KBM-7 (cell line): ENCODE data around the gene P3H2.

Source experiments
- DNase-seq: peaks from one replicate; pipeline ENCODE4 v3.0.0-alpha.2; 2015
- in situ Hi-C: fragments of 300-500 bp; cut with MboI; formaldehyde crosslinking; loops from 2 replicates; pipeline ENCODE4 v1.14.3; 2020; ENCODE audit warnings: low sequenced_read_pairs, low pct_unique_long_range_greater_than_20kb, mixed read lengths

Gene P3H2

DNA sequence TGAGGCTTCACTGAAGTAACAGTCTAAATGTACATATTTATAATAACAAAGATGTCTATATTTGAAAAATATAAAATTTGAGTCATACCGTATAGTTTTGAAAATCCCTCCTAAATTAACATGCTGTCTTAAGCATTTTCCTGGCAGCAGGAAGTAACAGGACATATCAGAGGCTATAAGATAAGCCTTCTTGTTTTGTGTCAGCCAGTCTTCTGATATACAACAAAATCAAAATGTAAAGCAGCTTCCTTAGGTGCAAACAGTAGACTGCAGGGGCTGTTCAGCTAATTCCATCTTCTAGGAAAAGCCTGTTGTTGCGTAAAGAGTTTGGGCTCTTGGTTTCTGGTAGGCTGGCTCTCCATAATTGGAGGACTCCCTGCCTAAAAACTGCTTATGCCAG is 56.0 kb downstream of the P3H2 start:
- in situ Hi-C loops: no loop called here
- DNase-seq: no peak

DNA sequence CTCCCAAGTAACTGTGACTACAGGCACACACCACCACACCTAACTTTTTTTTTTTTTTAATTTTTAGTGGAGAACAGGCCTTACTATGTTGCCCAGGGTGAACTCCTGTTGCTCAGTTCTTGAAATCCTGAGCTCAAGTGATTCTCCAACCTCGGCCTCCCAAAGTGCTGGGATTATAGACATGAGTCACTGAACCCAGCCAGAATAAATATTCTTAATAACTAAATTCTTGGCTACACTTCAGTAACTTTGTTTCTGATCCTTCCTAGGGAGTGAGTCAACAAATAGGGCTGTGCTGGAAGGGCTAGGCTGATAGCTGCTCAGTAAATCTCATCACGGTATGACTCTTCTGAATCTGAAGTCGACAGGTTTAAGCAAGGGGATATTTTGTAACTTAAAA is 56.6 kb downstream of the P3H2 start:
- in situ Hi-C loops: no loop called here
- no peak for DNase-seq

DNA sequence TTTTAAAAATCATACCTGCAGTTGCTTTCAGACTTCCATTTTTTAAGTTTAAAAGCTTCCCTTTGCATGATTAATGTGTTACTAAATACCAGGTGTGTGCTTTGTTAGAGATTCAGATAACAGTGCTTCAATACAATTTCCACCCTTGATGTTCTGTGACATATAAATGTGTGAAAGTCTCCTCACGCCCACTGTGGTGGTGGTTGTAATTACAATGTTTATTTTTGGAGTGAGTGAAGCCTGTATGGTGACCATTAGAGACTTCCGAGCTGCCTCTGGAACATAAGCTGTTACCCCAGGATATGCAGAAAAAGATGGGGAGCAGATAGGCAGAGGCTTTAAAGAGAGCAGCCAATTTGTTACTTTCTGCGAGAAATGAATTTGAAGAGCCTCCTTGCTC is 57.2 kb downstream of the P3H2 start:
- DNase-seq: no peak
- in situ Hi-C loops: no loop called here

DNA sequence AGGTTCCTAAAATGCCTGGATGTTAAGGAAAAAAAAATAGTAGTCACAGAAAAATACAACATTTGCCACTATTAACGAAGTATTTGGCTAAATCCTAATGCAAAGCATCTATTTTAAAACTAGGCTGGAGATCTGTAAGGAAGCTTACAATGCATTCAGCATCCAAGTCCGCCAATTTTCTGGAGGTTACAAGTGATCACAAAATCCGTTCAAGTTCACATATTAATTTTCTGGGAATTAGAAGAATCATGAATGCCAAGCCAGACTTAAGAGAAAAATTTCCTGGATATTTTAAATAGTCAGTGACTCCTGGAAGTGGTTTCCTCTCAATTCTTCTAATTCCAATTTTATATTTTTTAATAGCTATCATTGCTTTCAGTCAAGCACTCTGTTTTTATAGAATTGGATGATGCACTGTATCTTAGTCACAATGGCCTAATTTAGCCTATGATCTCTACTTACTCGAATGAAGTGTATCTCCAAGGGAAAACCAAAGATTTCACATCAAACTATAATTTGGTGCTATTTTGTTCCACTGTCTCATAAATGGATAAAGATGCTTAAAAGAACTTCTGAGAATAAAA is 60.4 kb downstream of the P3H2 start:
- in situ Hi-C loops: no loop called here
- DNase-seq: no peak

DNA sequence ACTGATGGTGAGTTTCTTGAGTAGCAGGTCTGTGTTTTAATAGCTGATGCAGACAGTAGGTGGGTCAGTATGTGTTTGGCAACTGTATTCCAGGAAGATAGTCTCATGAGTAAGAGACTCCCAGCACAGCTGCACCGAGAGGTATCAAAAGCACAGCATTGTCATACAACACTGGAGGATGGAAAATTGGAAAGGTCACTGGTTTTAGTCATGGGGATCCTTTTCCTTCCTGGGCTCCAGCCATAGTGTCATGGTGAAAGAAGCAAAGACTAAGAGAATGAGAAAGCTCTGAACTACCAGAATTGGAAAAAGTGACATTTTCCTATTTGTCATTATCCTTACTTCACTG is 61.5 kb downstream of the P3H2 start:
- no peak for DNase-seq
- in situ Hi-C loops: no loop called here

DNA sequence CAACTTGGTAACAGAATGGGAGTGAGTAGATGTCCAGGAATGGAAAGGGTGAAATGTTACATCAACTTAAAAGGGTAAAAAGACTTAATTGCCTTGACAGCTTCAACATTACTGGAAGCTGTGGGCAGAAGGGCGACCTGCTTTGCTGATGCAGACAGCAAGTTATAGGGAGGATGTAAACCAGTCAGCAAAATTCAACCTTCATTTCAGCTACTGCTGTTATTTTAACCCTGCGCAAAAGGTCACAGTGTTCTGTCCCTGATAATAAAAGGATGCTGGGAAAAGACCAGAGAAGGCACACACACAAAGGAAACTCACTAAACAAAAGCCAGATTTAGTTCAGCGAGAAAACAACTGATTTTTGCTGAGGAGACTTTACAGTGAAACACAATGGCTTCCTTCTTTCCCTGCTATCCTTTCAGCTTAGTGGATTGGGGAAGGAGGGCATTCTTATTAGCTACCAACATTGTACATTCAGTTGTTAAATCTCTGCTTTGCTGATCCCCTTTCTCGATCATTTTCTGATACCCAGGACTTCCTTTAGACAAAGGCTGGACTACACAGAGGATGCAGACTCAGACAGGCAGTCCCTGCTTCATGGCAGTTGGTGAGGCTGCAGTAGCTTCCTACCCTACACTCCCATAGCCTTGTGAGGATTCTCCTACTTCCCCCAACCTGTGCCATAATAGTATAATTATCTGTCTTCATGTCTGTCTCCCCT is 62.0 kb downstream of the P3H2 start:
- DNase-seq: no peak
- in situ Hi-C loops: no loop called here

DNA sequence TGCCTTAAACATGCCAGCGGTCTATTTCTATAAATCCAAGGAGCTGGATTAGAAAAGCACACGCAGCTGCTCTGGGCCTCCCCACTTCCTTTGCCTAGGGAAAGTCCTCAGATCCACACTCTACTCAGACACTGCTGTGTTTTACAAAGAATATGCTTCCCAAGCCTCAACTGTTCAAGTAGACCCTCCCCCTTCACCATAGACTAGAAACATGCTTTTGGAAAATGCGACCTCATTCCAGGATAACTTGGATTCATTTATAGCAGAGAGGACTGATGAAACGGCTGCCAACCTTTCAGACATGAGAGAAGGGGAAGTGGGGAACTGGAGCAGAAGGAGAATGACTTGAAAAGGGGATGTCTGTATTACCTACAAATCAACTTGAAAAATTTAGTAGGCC is 64.0 kb downstream of the P3H2 start:
- in situ Hi-C loops: no loop called here
- no peak for DNase-seq

DNA sequence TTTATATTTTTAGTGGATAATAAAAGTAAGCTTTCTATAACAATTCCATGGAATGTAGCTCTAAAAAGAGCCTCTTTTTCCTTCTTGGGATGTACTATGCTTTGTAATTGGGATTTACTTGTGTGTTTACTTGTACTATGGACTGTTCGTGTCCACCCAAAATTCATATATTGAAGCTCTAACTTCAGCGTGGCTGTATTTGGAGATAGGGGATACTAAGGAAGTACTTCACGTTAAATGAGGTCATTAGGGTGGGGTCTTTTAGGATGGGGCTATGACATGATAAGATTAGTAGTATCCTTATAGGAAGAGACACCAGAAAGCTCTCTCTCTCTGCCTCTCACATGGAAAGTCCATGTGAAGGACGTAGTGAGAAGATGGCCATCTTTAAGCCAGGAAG is 64.9 kb downstream of the P3H2 start:
- in situ Hi-C loops: no loop called here
- DNase-seq: no peak

DNA sequence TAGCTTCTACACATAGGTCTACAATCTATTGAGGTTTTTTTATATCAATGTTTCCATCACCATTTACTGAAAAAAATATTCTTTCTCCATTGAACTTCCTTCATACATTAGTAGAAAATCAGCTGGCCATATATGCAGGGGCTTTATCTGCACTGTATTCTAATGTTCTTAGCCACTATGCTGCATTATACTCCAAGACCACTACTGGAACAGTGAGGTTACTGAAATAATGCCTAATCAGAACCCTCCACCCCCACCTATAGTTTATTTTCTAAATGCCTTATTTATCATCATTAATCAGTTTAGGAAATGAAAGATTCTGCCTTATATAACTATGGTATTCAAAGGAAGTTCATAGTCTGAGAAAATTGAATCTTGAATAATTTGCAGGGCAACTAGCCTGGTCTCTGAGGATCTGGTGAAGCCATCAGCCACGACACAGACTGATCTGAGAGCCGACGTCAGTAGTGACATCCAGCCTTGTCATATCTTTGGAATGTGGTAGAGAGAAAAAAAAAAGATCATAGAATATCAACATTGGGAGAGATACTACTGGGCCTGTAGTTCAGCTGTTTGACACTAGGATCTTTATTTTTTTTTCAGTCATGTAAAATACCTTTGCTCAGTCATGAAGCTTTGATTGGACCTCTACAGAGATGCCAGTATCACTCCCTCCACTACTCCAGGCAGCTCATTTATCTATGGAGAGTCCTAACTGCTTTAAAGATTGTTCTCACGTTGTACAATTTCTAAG is 66.6 kb downstream of the P3H2 start:
- no peak for DNase-seq
- in situ Hi-C loops: no loop called here

DNA sequence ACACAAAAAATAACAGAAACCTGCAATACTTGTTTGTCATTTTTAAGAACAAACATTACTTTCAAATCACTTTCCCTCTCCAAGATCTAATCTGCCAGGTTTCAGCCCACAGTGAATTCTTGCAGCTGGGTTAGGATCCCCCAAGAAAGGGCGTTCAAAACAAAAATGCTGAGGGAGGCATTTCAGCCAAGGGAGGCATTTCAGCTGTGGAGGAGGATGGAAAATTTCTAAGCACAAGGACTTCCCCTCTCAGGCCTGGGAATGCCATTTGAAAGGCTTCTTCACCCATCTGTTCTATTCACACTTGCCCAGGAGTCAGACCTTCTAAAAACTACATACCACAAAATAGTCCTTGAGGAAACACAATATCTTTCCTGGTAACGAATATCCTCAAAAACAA is 69.1 kb downstream of the P3H2 start:
- DNase-seq: no peak
- in situ Hi-C loops: no loop called here

DNA sequence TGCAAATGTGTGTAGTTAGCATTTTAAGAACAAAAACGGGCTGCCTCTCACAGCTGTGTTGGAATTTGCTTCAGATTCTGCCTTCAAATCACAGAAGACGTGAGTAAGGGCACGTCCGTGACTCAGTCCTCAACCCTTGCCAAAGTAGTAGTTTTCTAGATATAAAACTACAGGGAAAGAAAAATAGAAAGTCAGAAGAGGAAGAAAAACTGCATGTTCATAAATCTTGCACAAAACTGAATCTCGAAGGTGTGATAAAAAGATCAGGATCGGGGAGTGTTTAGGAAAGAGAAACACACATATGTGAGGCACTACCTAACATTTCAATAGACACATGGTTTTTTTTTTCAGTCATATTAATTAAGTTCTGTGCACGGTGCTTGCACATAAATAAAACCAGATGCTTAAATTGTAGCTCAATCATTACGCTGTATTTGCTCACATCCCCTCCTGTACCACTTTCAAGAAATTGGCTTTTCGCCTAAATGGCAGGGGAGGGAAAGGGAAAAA is 71.7 kb downstream of the P3H2 start:
- DNase-seq: no peak
- in situ Hi-C loops: no loop called here

DNA sequence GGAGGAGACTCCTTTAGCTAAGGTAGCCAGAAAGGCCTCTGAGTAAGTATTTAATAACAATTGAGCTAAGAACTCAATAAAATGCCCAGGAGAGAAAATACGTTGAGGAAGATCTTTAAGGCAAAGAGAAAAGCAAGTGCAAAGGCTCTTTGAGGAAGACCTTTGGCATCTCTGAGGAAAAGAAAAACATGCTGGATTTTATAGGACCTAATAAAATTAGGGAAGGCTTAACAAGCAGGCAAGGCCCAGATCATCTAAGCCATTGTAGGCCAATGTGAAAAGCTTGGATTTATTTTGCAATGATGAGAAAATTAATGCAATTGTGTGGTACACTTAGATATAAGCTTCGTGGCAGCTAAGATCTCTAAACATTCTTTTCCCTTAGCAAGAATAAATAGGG is 75.7 kb downstream of the P3H2 start:
- in situ Hi-C loops: no loop called here
- no peak for DNase-seq

DNA sequence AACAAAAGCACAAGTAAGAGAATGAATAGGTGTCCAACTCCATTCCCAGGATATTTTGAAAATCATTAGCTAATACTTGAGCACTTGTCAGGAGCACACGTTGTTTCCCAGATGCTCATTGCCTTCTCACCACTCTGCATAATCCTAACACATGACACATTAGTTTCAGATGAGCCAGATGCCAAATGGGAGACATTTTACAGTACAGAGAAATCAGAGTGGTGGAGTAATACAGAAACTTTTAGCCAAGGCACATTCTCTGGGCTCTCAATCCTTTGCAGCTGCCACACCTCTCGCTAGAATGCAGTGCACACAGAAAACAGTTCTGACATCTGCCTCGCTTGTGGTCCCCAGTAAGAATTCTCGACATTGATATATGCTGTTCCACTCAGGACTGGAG is 76.6 kb downstream of the P3H2 start:
- no peak for DNase-seq
- in situ Hi-C loops: no loop called here

DNA sequence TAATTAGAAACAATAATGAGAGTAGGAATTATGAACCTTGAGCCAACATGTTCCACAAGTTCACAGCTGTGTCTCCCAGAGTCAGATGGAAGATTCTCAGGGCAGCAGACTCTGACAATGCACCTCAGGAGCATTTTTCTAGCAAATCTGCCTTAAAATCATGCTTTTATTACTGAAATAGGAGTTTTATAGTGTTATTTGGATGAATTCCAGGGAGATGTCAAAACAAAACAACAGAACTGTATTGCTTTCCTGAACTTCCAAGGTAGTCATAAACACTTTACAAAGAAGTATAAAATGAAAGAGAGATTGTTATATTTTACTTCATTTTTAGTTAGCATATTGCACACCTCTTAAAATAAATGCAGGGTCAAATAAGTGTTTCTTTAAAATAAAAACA is 77.0 kb downstream of the P3H2 start:
- in situ Hi-C loops: no loop called here
- DNase-seq: no peak

DNA sequence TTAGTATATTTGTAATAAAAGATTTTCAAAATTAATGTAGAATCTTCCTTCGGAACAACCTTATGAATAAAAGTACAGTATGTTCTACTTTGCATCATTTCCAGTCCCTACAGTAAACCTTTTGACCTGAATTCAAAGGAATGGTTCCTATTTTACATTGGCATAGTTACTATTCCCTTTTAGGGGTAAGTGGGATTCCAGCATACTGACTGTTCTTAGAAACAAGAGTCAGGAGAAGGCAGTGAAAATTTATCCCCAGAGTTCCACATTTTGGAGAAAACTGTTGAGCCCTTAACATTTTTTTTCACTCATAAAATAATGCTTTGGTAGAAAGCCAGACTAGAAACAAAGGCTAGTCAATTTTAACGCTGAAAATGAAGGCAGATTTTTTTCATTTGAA is 78.1 kb downstream of the P3H2 start:
- DNase-seq: no peak
- in situ Hi-C loops: no loop called here

DNA sequence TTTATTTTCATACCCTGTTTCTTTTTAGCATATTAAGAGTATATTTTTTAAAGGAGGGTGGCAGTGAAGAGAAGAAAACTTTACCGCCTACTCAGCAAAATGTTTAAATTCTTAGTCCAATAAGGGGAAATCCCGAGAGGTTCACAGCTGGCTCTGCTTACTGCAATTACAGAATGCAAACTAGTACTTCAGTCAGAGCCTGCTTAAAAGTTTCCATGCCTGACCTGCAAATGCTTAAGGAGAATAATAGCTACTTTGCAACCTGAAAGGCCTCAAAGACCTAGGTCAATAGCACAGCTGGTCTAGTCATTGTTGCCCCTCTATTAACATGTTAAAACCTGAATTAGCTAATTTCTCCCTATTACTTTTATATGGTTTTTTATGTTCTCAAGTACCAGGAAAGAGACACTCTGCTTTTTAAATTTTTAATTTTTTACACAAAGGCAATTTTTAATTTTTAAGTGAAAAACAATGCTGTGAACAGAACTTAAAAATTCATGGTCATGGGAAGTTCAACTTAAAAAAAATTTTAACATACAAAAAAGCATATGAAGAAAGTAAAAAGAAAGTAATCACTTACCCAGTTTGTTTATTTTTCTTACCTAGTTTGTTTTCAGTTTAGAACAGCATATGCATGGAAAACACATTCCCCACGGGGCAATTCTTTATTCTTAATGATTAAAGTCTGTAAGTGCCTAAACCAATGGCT is 79.2 kb downstream of the P3H2 start:
- no peak for DNase-seq
- in situ Hi-C loops: no loop called here

DNA sequence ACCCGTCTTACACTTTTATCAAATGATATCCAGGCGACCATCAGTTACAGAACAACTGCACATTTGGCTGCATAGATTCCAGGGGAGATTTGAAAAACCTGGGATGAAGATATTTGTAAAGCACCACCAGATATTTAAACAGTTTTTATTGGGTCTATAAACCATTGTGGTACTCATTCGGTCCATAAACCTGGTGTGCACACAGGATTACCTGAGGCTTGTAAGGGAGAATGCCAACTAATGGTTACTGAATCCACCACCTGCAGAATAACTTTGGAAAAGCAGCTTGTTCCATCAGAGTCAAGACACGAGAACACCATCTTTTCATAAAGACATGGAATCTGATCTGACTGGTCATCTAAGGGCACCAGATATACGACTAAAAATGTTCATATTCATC is 80.6 kb downstream of the P3H2 start:
- in situ Hi-C loops: no loop called here

DNA sequence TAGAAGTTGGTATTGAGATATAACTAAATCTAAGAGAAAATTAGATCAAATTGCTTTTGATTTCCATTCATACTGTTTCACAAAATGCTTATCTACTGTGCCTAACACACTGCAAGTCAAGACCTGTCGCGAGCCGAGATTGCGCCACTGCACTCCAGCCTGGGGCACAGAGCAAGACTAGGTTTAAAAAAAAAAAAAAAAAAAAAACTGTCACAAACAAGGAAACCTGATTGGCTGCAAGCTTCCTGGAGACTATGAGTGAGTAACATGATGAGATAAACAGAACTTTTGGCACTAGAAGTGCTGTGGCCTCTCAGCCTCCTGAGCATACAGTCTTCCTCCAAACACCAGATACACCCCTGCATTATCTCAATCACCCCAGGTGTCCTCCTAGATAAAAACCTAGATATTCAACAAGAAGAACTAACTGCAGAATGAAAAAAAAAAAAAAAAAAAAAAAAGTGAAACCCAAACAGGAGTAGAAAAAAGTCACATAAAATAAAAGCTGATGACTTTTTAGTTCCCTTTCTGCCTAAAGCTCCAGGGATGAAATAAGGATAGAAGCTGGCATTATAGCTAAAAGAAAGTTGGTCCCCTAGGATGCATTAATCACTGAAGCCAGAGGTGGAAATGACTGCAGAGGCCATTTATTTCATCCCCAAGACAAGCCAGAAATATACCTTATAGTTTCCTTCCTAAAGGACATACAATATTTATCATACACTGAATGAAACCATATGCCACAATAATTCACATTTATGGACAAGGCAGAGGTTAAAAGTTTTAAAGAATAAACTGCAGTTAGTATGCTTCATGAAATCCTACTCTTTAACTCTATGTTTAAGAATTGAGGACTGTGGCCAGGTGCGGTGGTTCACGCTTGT is 82.4 kb downstream of the P3H2 start:
- DNase-seq: no peak
- in situ Hi-C loops: no loop called here

More for the DNA sequence above, 80.6 kb downstream of the P3H2 start:
- DNase-seq: no peak

DNA sequence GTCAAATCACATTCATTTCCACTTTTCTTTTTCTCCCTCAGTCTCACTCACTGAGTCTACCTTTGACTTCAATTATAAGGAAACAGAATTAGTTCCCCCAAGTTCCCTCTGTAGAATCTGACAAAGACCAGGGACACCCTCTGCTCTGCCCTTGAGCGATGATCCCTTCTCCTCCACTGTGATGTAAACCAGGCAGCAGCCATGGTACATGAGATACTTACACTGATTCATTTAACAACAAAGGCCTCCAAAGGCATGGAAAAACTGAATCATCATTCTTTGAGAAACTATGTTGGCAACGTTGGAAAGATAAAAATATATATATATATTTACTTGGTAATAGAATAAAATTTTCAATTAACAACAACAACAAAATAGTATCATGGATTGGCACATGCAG is 84.1 kb downstream of the P3H2 start:
- in situ Hi-C loops: no loop called here

More for the DNA sequence above, 84.1 kb downstream of the P3H2 start:
- DNase-seq: no peak
